BLaER1 (cell line): ENCODE measurements around the gene MIER1.

Source experiments
- H3K27ac ChIP-seq: shearing (Covaris generic); formaldehyde crosslinking; 2 replicates; pipeline ENCODE4 v1.8.1; 2022
- H3K27me3 ChIP-seq: shearing (Covaris generic); formaldehyde crosslinking; 2 replicates; pipeline ENCODE4 v1.8.1; 2022
- H3K36me3 ChIP-seq: shearing (Covaris generic); formaldehyde crosslinking; 2 replicates; pipeline ENCODE4 v1.8.1; 2022
- H3K4me1 ChIP-seq: shearing (Covaris generic); formaldehyde crosslinking; 2 replicates; pipeline ENCODE4 v1.8.1; 2022
- H3K4me2 ChIP-seq: shearing (Covaris generic); formaldehyde crosslinking; 2 replicates; pipeline ENCODE4 v1.8.1; 2022
- H3K4me3 ChIP-seq: shearing (Covaris generic); formaldehyde crosslinking; 2 replicates; pipeline ENCODE4 v1.8.1; 2022
- H3K9ac ChIP-seq: shearing (Covaris generic); formaldehyde crosslinking; 2 replicates; pipeline ENCODE4 v1.8.1; 2022
- H3K9me3 ChIP-seq: shearing (Covaris generic); formaldehyde crosslinking; 2 replicates; pipeline ENCODE4 v1.8.1; 2022
- H4K20me1 ChIP-seq: shearing (Covaris generic); formaldehyde crosslinking; 2 replicates; pipeline ENCODE4 v1.8.1; 2022
- Cebpa-rat ChIP-seq: shearing (Covaris generic); IDR thresholded peaks from 2 replicates; pipeline ENCODE4 v1.8.1; 2022

Gene MIER1

GRCh38 chr1:66933887-66934700, 9.3 kb downstream of the MIER1 start:
- peak overlapping the region; percentile 42 for H3K4me3 ChIP-seq
- no peak overlapping the region for H3K27ac ChIP-seq
- H3K36me3 ChIP-seq: 0 out of 2 replicates have a peak, but pooled peaks cover 7% of the 10 kb centered on the region
- TF ChIP-seq Cebpa-rat: no peak
- peaks cover 95% of the 10 kb centered on the region for H4K20me1 ChIP-seq
- H3K4me2 ChIP-seq: peak overlapping the region; percentile 85
- H3K4me1 ChIP-seq: peaks cover 45% of the 10 kb centered on the region
- no peaks in the 10 kb centered on the region for H3K27me3 ChIP-seq
- no peaks in the 10 kb centered on the region for H3K9me3 ChIP-seq
- peak overlapping the region; percentile 39 for H3K9ac ChIP-seq

GRCh38 chr1:66937529-66938234, 12.9 kb downstream of the MIER1 start:
- no peak for TF ChIP-seq Cebpa-rat
- H4K20me1 ChIP-seq: peaks cover 99% of the 10 kb centered on the region
- no peak overlapping the region for H3K9ac ChIP-seq
- peaks cover 22% of the 10 kb centered on the region for H3K36me3 ChIP-seq
- no peaks in the 10 kb centered on the region for H3K27me3 ChIP-seq
- H3K4me1 ChIP-seq: peaks cover 22% of the 10 kb centered on the region
- H3K27ac ChIP-seq: no peak overlapping the region
- H3K4me2 ChIP-seq: no peak overlapping the region
- no peak overlapping the region for H3K4me3 ChIP-seq
- no peaks in the 10 kb centered on the region for H3K9me3 ChIP-seq

- H3K36me3 ChIP-seq: peaks cover 25% of the 10 kb centered on the region
- TF ChIP-seq Cebpa-rat: no peak
- H3K9ac ChIP-seq: no peak overlapping the region
- no peaks in the 10 kb centered on the region for H3K27me3 ChIP-seq
- H3K9me3 ChIP-seq: no peaks in the 10 kb centered on the region
- no peak overlapping the region for H3K27ac ChIP-seq
- peaks cover 13% of the 10 kb centered on the region for H3K4me1 ChIP-seq
- no peak overlapping the region for H3K4me2 ChIP-seq
- peaks cover 93% of the 10 kb centered on the region for H4K20me1 ChIP-seq
- no peak overlapping the region for H3K4me3 ChIP-seq
Measured at GRCh38 chr1:66938613-66939012, 13.8 kb downstream of the MIER1 start.

- Histone ChIP-seq H3K36me3 (peaks cover 38% of the 10 kb centered on the region), H3K4me1 (no peaks in the 10 kb centered on the region), H3K9ac (no peak overlapping the region), H3K27ac (no peak overlapping the region), H4K20me1 (peaks cover 86% of the 10 kb centered on the region), H3K27me3 (no peaks in the 10 kb centered on the region), H3K4me2 (no peak overlapping the region), H3K4me3 (no peak overlapping the region), H3K9me3 (no peaks in the 10 kb centered on the region)
- no peak for TF ChIP-seq Cebpa-rat
Measured at GRCh38 chr1:66940981-66941380, 16.2 kb downstream of the MIER1 start.

GRCh38 chr1:66943361-66943969, 18.7 kb downstream of the MIER1 start:
- Histone ChIP-seq H3K9me3 (no peaks in the 10 kb centered on the region), H3K27ac (no peak overlapping the region), H3K4me2 (no peak overlapping the region), H3K27me3 (no peaks in the 10 kb centered on the region), H3K4me1 (0 out of 2 replicates have a peak, but pooled peaks cover 5% of the 10 kb centered on the region), H4K20me1 (peaks cover 71% of the 10 kb centered on the region), H3K36me3 (peaks cover 52% of the 10 kb centered on the region), H3K4me3 (no peak overlapping the region), H3K9ac (no peak overlapping the region)
- no peak for TF ChIP-seq Cebpa-rat

- Histone ChIP-seq H3K36me3 (peaks cover 61% of the 10 kb centered on the region), H3K27ac (no peak overlapping the region), H3K9ac (no peak overlapping the region), H3K4me2 (no peak overlapping the region), H3K4me1 (0 out of 2 replicates have a peak, but pooled peaks cover 5% of the 10 kb centered on the region), H3K9me3 (no peaks in the 10 kb centered on the region), H4K20me1 (peaks cover 60% of the 10 kb centered on the region), H3K27me3 (no peaks in the 10 kb centered on the region), H3K4me3 (no peak overlapping the region)
- TF ChIP-seq Cebpa-rat: no peak
Measured at GRCh38 chr1:66944330-66945274, 19.8 kb downstream of the MIER1 start.

- H3K27ac ChIP-seq: no peak overlapping the region
- H3K4me3 ChIP-seq: no peak overlapping the region
- H3K27me3 ChIP-seq: no peaks in the 10 kb centered on the region
- peaks cover 65% of the 10 kb centered on the region for H3K36me3 ChIP-seq
- no peak overlapping the region for H3K4me2 ChIP-seq
- no peak overlapping the region for H3K9ac ChIP-seq
- 0 out of 2 replicates have a peak, but pooled peaks cover 5% of the 10 kb centered on the region for H3K4me1 ChIP-seq
- H4K20me1 ChIP-seq: peaks cover 53% of the 10 kb centered on the region
- TF ChIP-seq Cebpa-rat: no peak
- H3K9me3 ChIP-seq: no peaks in the 10 kb centered on the region
Measured at GRCh38 chr1:66945316-66945715, 20.5 kb downstream of the MIER1 start.

GRCh38 chr1:66947267-66947666, 22.5 kb downstream of the MIER1 start:
- Histone ChIP-seq H4K20me1 (peaks cover 48% of the 10 kb centered on the region), H3K27ac (no peak overlapping the region), H3K27me3 (no peaks in the 10 kb centered on the region), H3K4me1 (0 out of 2 replicates have a peak, but pooled peaks cover 5% of the 10 kb centered on the region), H3K9ac (no peak overlapping the region), H3K4me2 (no peak overlapping the region), H3K4me3 (no peak overlapping the region), H3K9me3 (no peaks in the 10 kb centered on the region), H3K36me3 (peaks cover 71% of the 10 kb centered on the region)
- no peak for TF ChIP-seq Cebpa-rat

- Histone ChIP-seq H3K4me1 (0 out of 2 replicates have a peak, but pooled peaks cover 5% of the 10 kb centered on the region), H3K9ac (no peak overlapping the region), H4K20me1 (peaks cover 52% of the 10 kb centered on the region), H3K9me3 (no peaks in the 10 kb centered on the region), H3K4me3 (no peak overlapping the region), H3K36me3 (peaks cover 90% of the 10 kb centered on the region), H3K27ac (no peak overlapping the region), H3K4me2 (no peak overlapping the region), H3K27me3 (no peaks in the 10 kb centered on the region)
- TF ChIP-seq Cebpa-rat: no peak
Measured at GRCh38 chr1:66951513-66951912, 26.7 kb downstream of the MIER1 start.
